A549 treated with AZD2906 at 1 μM for 4 hours (cell line): ENCODE measurements around the gene KRTAP5-2. TPM values are rescaled to one million over a fixed set of nuclear protein-coding genes. Genes with fewer than 3 reads are reported as not detected.

ENCODE experiments used
- total RNA-seq: library from RNA; stranded (reverse); fragments of 200-300 nt; extraction: Qiagen RNA extraction; gene quantifications from 5 replicates; pipeline ENCODE4 v1.2.3, GENCODE V29; 2022

Gene KRTAP5-2, protein sequence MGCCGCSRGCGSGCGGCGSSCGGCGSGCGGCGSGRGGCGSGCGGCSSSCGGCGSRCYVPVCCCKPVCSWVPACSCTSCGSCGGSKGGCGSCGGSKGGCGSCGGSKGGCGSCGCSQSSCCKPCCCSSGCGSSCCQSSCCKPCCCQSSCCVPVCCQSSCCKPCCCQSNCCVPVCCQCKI
- total RNA-seq = not detected in 5 replicates

DNA sequence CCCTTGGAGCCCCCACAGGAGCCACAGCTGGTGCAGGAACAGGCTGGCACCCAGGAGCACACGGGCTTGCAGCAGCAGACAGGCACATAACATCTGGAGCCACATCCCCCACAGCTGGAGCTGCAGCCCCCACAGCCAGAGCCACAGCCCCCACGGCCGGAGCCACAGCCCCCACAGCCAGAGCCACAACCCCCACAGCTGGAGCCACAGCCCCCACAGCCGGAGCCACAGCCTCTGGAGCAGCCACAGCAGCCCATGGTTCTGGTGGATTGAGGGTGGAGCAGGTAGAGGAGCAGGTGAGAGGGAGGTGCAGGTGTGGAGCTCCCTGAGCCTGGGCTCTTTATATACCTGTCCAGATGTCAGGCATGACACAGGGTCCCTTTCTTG, at the start of gene KRTAP5-2:
Gene KRTAP5-2 (minus strand): TSS at position 301 of the 387 bp plus-strand sequence. CDS start 44 bp downstream, at position 257.

DNA sequence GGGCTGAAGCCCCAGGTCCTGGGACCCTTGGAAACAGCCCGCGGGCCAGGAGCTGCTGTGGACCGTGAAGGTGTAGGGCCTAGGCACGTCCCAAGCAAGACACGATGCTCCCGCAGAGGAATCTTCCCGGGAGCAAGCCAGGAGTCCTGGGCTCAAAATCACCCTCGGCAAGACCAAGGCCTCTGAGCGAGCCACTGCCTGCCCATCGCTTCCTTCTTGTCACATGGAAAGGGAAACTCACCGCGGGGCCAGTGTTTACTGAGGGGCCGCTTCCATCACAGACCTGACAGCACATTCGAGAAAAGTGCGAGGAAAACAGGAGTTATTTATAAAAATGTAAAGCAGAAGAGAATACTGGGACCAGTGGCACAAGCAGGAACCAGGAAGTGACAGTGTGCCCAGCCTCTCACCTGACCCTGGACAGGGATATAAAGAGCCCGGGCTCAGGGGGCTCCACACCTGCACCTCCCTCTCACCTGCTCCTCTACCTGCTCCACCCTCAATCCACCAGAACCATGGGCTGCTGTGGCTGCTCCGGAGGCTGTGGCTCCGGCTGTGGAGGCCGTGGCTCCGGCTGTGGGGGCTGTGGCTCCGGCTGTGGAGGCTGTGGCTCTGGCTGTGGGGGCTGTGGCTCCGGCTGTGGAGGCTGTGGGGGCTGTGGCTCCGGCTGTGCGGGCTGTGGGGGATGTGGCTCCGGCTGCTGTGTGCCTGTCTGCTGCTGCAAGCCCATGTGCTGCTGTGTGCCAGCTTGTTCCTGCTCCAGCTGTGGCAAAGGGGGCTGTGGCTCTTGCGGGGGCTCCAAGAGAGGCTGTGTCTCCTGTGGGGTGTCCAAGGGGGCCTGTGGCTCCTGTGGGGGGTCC, 31.5 kb upstream of the KRTAP5-2 start, which contains the start of gene KRTAP5-5:
Gene KRTAP5-5 (plus strand): TSS at position 450 of the 860 bp plus-strand sequence. CDS start 66 bp downstream, at position 516.

DNA sequence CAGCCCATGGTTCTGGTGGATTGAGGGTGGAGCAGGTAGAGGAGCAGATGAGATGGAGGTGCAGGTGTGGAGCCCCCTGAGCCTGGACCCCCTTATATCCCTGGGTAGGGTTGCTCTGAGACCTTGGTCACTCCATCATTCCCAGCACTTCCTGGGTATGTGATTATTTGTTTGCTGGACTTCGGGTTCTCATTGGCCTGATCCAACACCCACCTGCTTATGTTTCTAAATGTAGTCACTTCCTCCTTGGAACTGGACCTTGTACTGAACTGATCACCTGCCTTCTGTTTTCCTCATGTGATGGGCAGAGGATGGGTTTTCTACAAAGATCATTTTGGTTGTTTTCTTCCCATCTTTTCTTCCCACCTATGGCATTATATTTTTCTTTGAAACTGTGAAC, 24.0 kb upstream of the KRTAP5-2 start, which contains the start of gene KRTAP5-4:
Gene KRTAP5-4 (minus strand): TSS at position 53 of the 400 bp plus-strand sequence. CDS start 45 bp downstream, at position 8.

DNA sequence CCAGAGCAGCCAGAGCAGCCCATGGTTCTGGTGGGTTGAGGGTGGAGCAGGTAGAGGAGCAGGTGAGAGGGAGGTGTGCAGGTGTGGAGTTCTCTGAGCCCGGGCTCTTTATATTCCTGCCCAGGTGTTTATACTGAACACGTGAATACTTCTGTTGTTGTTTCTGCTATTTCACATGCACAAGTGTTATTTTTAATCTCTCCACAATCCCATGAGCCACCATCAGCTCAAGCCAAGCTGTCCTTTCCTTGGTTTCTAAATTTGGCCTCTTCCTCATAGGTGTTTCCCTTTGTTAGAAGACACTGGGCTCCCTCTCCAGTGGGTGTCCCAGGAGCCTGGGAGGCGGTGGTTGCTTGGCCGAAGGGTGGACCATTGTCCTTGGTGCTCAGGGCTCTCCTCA, 10.3 kb upstream of the KRTAP5-2 start, which contains the start of gene KRTAP5-3:
Gene KRTAP5-3 (minus strand): TSS at position 101 of the 400 bp plus-strand sequence. CDS start 78 bp downstream, at position 23.

DNA sequence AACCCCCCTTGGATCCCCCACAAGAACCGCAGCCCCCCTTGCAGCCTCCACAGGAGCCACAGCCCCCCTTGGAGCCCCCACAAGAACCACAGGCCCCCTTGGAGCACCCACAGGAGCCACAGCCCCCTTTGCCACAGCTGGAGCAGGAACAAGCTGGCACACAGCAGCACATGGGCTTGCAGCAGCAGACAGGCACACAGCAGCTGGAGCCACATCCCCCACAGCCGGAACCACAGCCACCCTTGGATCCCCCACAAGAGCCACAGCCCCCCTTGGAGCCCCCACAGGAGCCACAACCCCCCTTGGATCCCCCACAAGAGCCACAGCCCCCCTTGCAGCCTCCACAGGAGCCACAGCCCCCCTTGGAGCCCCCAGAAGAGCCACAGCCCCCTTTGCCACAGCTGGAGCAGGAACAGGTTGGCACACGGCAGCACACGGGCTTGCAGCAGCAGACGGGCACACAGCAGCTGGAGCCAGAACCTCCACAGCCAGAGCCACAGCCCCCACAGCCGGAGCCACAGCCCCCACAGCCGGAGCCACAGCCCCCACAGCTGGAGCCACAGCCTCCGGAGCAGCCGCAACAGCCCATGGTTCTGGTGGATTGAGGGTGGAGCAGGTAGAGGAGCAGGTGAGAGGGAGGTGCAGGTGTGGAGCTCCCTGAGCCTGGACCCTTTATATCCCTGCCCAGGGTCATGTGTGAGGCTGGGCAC, 13.3 kb downstream of the KRTAP5-2 start, which contains the start of gene KRTAP5-1:
Gene KRTAP5-1 (minus strand): TSS at position 623 of the 710 bp plus-strand sequence. CDS start 34 bp downstream, at position 589.

DNA sequence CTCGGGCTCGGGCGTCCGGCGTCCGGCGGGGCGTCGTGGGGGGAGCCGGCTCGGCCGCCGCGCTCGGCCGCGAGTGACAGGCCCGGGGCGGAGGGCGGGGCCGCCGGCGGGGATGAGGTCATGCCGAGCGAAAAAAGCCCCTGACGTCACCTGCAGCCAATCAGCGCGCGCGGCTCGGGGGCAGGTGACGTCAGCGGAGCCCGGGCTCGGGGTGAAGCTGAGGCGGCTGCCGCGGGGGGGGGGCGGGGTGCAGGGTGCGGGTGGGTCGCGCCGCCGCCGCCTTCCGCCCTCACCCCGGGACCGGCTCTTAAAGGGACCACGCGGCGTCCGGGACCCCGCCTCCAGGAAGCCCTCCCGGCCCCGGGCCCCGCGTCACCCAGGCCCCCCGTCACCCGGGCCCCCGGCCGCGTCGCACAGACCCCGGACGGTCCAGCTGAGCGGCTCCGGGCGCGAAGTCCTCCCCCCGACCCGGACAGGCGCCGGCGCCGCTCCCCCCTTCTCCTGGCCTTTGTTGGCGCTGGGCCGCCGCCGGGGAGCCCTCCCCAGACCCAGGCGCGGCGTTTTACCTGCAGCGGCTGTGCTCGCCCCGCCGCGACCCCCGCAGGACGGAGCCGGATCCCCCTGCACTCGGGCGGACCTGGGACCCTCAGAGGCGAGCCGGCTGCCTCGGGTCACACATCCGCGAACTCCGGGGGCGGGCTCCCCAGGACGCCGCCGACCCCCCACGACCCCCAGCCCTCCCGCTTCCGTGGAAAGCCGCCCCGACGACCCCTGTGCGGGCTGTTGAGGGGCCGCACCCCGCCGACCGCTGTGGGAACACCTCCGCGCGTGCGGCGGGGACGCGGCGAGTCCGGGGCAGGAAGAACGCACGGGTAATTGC, 25.7 kb downstream of the KRTAP5-2 start, which contains the start of gene DUSP8:
Gene DUSP8 (minus strand): TSS at position 75 of the 880 bp plus-strand sequence. CDS start 6,445 bp downstream, outside the sequence.

Other genes starting within 250 kb of the KRTAP5-2 start
- 4.8 to 8.6 TPM (median 6.3 TPM) in 5 replicates for gene BRSK2, start 208.4 kb downstream of the KRTAP5-2 start, total RNA-seq
- gene MOB2, start 111.5 kb downstream of the KRTAP5-2 start, total RNA-seq = 36.2 to 47.8 TPM (median 44.1 TPM) in 5 replicates
- 0.81 to 1.2 TPM (median 1.0 TPM) in 5 replicates for gene DUSP8, start 26.0 kb downstream of the KRTAP5-2 start, total RNA-seq
- gene KRTAP5-1, start 13.0 kb downstream of the KRTAP5-2 start, total RNA-seq = not detected in 5 replicates
- not detected in 5 replicates for gene KRTAP5-3, start 10.2 kb upstream of the KRTAP5-2 start, total RNA-seq
- gene KRTAP5-4, start 23.8 kb upstream of the KRTAP5-2 start, total RNA-seq = not detected in 5 replicates
- not detected in 5 replicates for gene KRTAP5-5, start 31.5 kb upstream of the KRTAP5-2 start, total RNA-seq
- gene KRTAP5-6, start 98.9 kb upstream of the KRTAP5-2 start, total RNA-seq = not detected in 5 replicates
- gene IFITM10, start 152.3 kb upstream of the KRTAP5-2 start, total RNA-seq = 1.1 to 2.1 TPM (median 1.4 TPM) in 5 replicates
- 397 to 634 TPM (median 550 TPM) in 5 replicates for gene CTSD, start 165.6 kb upstream of the KRTAP5-2 start, total RNA-seq
- 0.43 to 1.1 TPM (median 0.55 TPM) in 5 replicates for gene SYT8, start 236.7 kb upstream of the KRTAP5-2 start, total RNA-seq
- 0.25 to 0.40 TPM (median 0.28 TPM) in 4 of 5 replicates, not detected in the other for gene TNNI2, start 240.7 kb upstream of the KRTAP5-2 start, total RNA-seq